WTC11 (cell line): ENCODE data around the gene ZBTB44.

Experiments used
- CTCF ChIP-seq: fragments of 200-600 bp; IDR thresholded peaks from 2 replicates; pipeline ENCODE4 v1.8.0; 2022; ENCODE audit warnings: antibody characterized with exemption
- TEAD4 ChIP-seq: sonication (generic); formaldehyde crosslinking; IDR thresholded peaks from 2 replicates; pipeline ENCODE4 v1.8.0; 2022; ENCODE audit warnings: mild to moderate bottlenecking, missing genetic modification reagents

- TF ChIP-seq CTCF (no peak), TEAD4 (CRISPR knock-in tag) (no peak)
These were observed 115.8 kb downstream of the ZBTB44 start for GRCh38 chr11:130198964-130199363.
